Right ventricle myocardium superior (tissue), 1 donor: ENCODE results near the gene EBF3. TPM values are rescaled to one million over a fixed set of nuclear protein-coding genes. Genes with fewer than 3 reads are reported as not detected.

Source experiments
- ATAC-seq: fragments of 200-7000 bp; cut with Tn5 transposase; one replicate; pipeline ENCODE4 v1.9.1; 2020; ENCODE audit warnings: mild to moderate bottlenecking; ENCODE audit not compliant: poor library complexity
- DNase-seq: peaks from one replicate; pipeline ENCODE4 v3.0.0-alpha.2; 2020
- intact Hi-C: fragments of 100-400 bp; cut with DNase I; formaldehyde crosslinking; loops from one replicate; pipeline ENCODE4 v1.11.2; 2022
- total RNA-seq: library from RNA; stranded (reverse); fragmentation: NEBNext Ultra II Directional; extraction: Animal tissue kit (Norgen Biotek cat#: 25700); gene quantifications from one replicate; pipeline ENCODE4 v1.2.1, GENCODE V29; 2021
- donor health status: DM: no; HTN: yes; CAD: no; lungs with severe emphysema.

The EBF3 gene
- total RNA-seq, 1 donor from 2014 or later: 6.2 TPM

- no peak for ATAC-seq
- no peak for DNase-seq
- intact Hi-C loops: loop anchor here (2.0 kb wide), 1 partner anchor 33 kb away; no protein-coding TSS in a partner anchor
Observed at GRCh38 chr10:129855836-129856563, 108.1 kb downstream of the EBF3 start.

GRCh38 chr10:129854796-129855705, 109.0 kb downstream of the EBF3 start:
- DNase-seq (no peak), ATAC-seq (no peak)
- intact Hi-C loops: no loop called here

GRCh38 chr10:129854158-129854557, 109.9 kb downstream of the EBF3 start:
- no peak for ATAC-seq
- DNase-seq: no peak
- intact Hi-C loops: no loop called here

DNA sequence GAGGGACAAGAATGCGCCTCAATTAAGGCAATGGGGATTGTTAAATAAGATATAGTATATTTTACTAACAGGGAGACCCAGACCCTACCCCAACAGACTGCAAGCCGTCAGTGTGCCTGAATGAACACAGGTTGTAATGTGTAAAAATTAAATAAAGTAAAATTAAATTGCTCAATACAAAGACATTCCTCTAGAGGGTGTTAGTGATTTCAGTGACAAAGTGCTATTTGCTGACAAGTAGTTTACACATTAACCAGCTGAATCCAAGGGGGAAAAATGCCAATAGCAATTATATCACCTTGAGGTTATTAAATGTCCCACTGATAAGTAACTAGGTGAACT, 110.5 kb downstream of the EBF3 start:
- intact Hi-C loops: no loop called here
- no peak for ATAC-seq
- DNase-seq: no peak

GRCh38 chr10:129852829-129853561, 111.1 kb downstream of the EBF3 start:
- DNase-seq (no peak), ATAC-seq (no peak)
- intact Hi-C loops: no loop called here

- intact Hi-C loops: no loop called here
- no peak for DNase-seq
- ATAC-seq: no peak
Observed at GRCh38 chr10:129851941-129852640, 112.0 kb downstream of the EBF3 start.

- intact Hi-C loops: no loop called here
- DNase-seq (no peak), ATAC-seq (no peak)
Observed at GRCh38 chr10:129850790-129851189, 113.3 kb downstream of the EBF3 start.

DNA sequence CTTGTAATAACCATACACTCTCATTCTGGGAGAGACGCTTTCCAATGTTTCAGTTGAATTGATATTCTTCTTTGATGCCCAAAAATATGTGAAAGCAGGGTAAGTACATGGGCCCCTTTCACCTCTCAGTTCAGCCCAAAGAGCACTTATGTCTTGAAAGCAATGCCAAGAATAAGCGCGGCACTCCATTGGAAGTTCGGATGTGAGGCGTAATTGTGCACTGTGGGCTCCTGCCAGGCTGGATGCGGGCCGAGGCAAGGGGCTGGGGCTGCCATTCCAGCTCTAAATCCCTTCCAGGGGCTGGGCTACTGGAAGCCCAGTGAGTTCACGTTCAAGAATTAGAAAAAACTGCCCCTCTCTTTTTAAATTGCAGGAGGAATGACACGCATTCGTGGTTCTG, 113.8 kb downstream of the EBF3 start:
- intact Hi-C loops: no loop called here
- ATAC-seq: no peak
- no peak for DNase-seq

DNA sequence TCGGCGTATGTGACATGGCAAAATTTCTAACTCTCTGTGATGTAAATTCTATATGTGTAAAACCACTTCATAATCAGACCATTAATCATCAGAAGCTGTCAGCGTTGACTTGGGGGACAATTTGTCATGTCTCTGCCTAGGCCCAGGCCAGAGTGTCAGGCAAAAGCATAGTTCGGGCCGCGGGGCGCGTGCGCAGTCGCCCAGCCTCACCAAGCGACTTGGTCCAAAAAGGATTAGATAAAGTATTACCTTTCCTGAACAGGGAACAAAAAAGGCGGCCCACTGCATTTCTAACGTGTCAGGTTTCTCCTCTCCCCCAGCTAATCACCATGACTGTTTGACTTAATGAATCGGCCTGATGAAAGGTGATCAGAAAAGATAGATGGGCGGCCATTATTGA, 114.2 kb downstream of the EBF3 start:
- no peak for DNase-seq
- intact Hi-C loops: no loop called here
- no peak for ATAC-seq

- intact Hi-C loops: no loop called here
- no peak for DNase-seq
- no peak for ATAC-seq
Observed at GRCh38 chr10:129849452-129849750, 114.7 kb downstream of the EBF3 start.

- DNase-seq: no peak
- intact Hi-C loops: no loop called here
Observed at GRCh38 chr10:129848696-129849451, 115.2 kb downstream of the EBF3 start.

DNA sequence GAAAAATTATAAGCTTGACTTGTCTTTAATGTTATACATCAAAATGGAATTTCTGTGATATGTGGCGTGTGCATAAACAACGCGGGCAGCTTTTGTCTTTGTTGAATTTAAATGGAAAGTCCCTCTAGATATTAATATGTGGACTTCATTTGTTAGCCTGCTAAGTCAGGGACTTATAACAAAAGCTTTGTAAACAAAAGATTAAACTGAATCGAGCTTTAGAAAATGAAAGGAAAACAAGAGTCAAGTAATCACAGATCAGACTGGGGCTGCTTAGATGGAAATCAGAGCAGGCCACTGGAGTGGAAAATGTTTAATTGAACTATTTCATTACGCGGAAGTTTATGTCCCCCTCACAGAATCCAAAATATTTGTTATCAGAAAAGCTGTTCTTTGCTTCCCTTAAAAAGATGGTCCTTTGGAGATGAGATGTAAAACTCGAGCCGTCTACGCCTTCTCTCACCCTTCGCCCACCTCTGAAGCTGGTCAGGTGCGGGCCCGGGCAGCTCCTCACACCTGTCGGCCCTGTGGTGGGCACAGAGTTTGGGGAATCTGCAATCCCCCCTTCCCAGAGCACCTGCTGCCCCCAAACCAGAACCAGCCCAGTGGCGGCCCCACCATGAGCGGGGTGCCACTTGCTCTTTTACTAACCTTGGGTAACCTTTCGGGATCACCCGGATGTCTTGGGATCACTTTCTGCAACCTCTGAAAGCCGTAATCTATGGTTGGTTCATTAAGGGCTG, 116.2 kb downstream of the EBF3 start:
- intact Hi-C loops: no loop called here
- ATAC-seq (no peak), DNase-seq (no peak)

More at GRCh38 chr10:129848696-129849451, 115.2 kb downstream of the EBF3 start:
- ATAC-seq: no peak

DNA sequence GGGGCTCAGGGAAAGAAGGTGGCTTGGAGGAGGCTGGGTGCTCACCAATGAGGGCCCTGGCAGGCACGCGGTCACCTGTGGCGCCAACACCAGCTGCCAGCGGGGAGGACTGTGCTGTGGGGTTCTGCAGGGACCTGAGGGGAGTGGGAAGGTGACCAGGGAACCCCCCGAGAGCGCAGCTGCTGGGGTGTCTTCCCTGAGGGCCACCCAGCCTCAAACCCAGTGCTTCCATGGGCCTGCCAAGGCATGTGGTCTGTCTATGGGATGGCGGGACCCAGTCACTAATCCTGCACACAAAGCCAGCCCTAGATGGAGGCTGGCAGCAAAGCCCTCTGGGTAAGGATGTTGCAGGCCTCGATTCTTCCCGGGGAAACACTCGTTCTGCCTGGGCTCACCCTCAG, 117.1 kb downstream of the EBF3 start:
- DNase-seq (no peak), ATAC-seq (no peak)
- intact Hi-C loops: no loop called here

DNA sequence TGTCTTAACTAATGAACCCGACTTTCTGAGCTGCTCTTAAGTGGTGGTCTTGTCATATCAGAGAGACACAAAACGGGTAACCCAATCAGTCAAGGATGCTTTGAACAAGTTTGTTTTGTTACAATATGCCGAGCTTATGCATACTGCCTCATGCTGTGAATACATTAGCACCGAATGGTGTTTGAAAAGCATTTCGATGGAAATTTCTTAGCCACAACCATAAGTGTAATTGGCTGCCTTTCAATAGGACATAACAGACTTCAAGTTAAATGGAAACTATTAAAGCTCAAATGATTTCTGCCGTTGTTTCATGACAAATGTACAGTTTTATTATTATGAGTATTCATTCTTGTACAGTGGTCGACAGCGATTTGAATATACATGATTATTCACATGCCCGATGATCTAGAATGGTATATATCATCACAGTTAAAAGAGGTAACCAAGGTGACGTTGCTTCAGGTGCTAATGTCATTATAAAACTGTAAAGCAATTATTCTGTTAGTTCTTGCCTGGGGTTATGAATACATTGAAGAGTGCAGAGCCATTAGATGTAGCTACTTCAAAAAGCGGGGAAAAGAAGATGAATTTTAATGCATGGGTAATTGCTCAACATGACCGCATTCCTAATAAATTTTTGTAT, 118.8 kb downstream of the EBF3 start:
- intact Hi-C loops: no loop called here
- DNase-seq: no peak
- no peak for ATAC-seq

- ATAC-seq (no peak), DNase-seq (no peak)
- intact Hi-C loops: no loop called here
Observed at GRCh38 chr10:129844216-129844766, 119.8 kb downstream of the EBF3 start.

GRCh38 chr10:129843702-129844101, 120.4 kb downstream of the EBF3 start:
- no peak for DNase-seq
- no peak for ATAC-seq
- intact Hi-C loops: no loop called here

- intact Hi-C loops: no loop called here
- DNase-seq (no peak), ATAC-seq (no peak)
Observed at GRCh38 chr10:129843131-129843541, 120.9 kb downstream of the EBF3 start.
